ENCODE data around the gene RSPO3.

DNA sequence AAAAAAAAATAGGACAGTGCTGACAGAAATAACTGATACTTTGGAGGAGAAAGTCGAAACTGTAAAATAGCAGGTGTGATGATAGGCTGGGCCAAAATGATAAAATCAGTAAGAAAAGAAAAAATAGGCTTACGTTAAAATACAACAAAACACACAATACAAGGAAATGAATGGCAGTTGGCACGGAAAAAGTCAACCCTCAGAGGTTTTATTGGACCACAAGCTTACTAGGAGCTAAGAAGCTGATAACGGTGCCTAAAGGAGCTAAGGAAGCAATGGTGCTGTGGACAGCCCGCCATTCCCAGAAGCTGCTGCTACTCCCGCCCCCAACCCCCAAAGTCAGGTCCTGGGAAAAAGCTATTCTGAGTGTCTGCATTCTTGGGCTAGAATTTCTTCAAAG lies 92.3 kb downstream of the RSPO3 start:
- TF ChIP-seq, protein P1, sequence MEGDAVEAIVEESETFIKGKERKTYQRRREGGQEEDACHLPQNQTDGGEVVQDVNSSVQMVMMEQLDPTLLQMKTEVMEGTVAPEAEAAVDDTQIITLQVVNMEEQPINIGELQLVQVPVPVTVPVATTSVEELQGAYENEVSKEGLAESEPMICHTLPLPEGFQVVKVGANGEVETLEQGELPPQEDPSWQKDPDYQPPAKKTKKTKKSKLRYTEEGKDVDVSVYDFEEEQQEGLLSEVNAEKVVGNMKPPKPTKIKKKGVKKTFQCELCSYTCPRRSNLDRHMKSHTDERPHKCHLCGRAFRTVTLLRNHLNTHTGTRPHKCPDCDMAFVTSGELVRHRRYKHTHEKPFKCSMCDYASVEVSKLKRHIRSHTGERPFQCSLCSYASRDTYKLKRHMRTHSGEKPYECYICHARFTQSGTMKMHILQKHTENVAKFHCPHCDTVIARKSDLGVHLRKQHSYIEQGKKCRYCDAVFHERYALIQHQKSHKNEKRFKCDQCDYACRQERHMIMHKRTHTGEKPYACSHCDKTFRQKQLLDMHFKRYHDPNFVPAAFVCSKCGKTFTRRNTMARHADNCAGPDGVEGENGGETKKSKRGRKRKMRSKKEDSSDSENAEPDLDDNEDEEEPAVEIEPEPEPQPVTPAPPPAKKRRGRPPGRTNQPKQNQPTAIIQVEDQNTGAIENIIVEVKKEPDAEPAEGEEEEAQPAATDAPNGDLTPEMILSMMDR (conservative IDR thresholded peaks at IDR 0.05 in 1 of 2, IDR thresholded peaks at IDR 0.05 in 1 of 2; ENCODE audit: low read depth in 1 of 2, low read length in 2 of 2), result no peak
- TF ChIP-seq EZH2 (IDR thresholded peaks at IDR 0.05; ENCODE audit: low read length, missing control alignments), result no peak
